HT-29 (cell line): ENCODE results near the gene CADM1. TPM values are rescaled to one million over a fixed set of nuclear protein-coding genes. Genes with fewer than 3 reads are reported as not detected.
A peak's percentile ranks its signal among the peaks of the same experiment; 100 is the strongest.

Source experiments
- DNase-seq: peaks from one replicate; pipeline ENCODE4 v3.0.0-alpha.2; 2015; ENCODE audit warnings: low spot score
- total RNA-seq: library from RNA; depleted of rRNA; stranded (reverse); fragments of >200 nt; shearing (Covaris generic); gene quantifications from 2 replicates; pipeline ENCODE4 v1.2.3, GENCODE V29; 2014; rRNA removed

CADM1 gene
- not detected in 2 replicates for total RNA-seq

- no peak for DNase-seq
Measured at GRCh38 chr11:115504276-115505158, at the start of gene CADM1. CADM1 (minus strand) TSS chr11:115504415.

- DNase-seq = no peak
Measured at GRCh38 chr11:115552773-115553438, 48.7 kb upstream of the CADM1 start.

- no peak for DNase-seq
Measured at GRCh38 chr11:115552151-115552772, 48.0 kb upstream of the CADM1 start.

- no peak for DNase-seq
Measured at GRCh38 chr11:115550291-115551059, 46.3 kb upstream of the CADM1 start.

GRCh38 chr11:115548878-115549528 lies 44.8 kb upstream of the CADM1 start:
- peak; percentile 92 for DNase-seq

- DNase-seq = no peak
Measured at GRCh38 chr11:115545581-115546210, 41.5 kb upstream of the CADM1 start.

GRCh38 chr11:115544422-115544948 lies 40.3 kb upstream of the CADM1 start:
- no peak for DNase-seq

- no peak for DNase-seq
Measured at GRCh38 chr11:115541518-115541917, 37.3 kb upstream of the CADM1 start.

- no peak for DNase-seq
Measured at GRCh38 chr11:115539844-115540243, 35.6 kb upstream of the CADM1 start.

- no peak for DNase-seq
Measured at GRCh38 chr11:115535781-115536180, 31.6 kb upstream of the CADM1 start.

GRCh38 chr11:115530752-115531151 lies 26.5 kb upstream of the CADM1 start:
- peak; percentile 23 for DNase-seq

- no peak for DNase-seq
Measured at GRCh38 chr11:115528225-115528624, 24.0 kb upstream of the CADM1 start.

- DNase-seq = peak; percentile 78
Measured at GRCh38 chr11:115527534-115528125, 23.4 kb upstream of the CADM1 start.

GRCh38 chr11:115525531-115526006 lies 21.4 kb upstream of the CADM1 start:
- no peak for DNase-seq

- no peak for DNase-seq
Measured at GRCh38 chr11:115524572-115524971, 20.4 kb upstream of the CADM1 start.

GRCh38 chr11:115523727-115524399 lies 19.6 kb upstream of the CADM1 start:
- no peak for DNase-seq

GRCh38 chr11:115522302-115522701 lies 18.1 kb upstream of the CADM1 start:
- no peak for DNase-seq

GRCh38 chr11:115521825-115522224 lies 17.6 kb upstream of the CADM1 start:
- no peak for DNase-seq

- DNase-seq = no peak
Measured at GRCh38 chr11:115518983-115519628, 14.9 kb upstream of the CADM1 start.
